ENCODE results near the gene LONP2.

DNA sequence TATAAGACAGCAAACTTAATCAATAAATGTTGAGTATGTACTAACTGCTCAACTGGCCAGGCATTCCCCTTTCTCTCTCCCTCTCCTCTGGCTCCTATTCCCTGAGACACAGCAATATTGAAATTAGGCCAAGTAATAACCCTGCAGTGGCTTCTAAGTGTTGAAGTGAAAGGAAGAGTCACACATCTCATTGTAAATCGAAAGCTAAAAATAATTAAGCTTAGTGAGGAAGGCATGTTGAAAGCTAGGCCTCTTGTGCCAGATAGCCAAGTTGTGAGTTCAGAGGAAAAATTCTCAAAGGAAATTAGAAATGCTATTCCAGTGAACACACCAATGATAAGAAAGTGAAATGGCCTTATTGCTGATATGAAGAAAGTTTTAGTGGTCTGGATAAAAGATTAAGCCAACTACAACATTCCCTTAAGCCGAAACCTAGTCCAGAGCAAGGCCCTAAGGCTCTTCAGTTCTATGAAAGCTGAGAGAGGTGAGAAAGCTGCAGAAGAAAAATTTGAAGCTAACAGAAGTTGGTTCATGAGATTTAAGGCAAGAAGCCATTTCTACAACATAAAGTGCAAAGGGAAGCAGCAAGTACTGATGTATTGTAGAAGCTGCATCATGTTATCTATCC is 38.6 kb downstream of the LONP2 start:
- TF ChIP-seq, protein P1, sequence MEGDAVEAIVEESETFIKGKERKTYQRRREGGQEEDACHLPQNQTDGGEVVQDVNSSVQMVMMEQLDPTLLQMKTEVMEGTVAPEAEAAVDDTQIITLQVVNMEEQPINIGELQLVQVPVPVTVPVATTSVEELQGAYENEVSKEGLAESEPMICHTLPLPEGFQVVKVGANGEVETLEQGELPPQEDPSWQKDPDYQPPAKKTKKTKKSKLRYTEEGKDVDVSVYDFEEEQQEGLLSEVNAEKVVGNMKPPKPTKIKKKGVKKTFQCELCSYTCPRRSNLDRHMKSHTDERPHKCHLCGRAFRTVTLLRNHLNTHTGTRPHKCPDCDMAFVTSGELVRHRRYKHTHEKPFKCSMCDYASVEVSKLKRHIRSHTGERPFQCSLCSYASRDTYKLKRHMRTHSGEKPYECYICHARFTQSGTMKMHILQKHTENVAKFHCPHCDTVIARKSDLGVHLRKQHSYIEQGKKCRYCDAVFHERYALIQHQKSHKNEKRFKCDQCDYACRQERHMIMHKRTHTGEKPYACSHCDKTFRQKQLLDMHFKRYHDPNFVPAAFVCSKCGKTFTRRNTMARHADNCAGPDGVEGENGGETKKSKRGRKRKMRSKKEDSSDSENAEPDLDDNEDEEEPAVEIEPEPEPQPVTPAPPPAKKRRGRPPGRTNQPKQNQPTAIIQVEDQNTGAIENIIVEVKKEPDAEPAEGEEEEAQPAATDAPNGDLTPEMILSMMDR (IDR thresholded peaks at IDR 0.05): no peak
- no peak for TF ChIP-seq POLR2A (IDR thresholded peaks at IDR 0.05)

All from body of pancreas (tissue), 4 donors.